Epithelial cell of prostate (primary cell): ENCODE measurements around the gene TLR6.
"Not testable (repeated sequence)": the region's sequence is repeated elsewhere in the genome, so short reads cannot be mapped to it uniquely, and the experiment has no call there.

ENCODE experiments used
- DNase-seq: peaks from one replicate; pipeline ENCODE4 v3.0.0-alpha.2; 2011; ENCODE audit warnings: low read depth, low spot score
- H3K27ac ChIP-seq: fragments of 450-650 bp; 2 replicates; pipeline ENCODE4 v1.5.1; 2017; ENCODE audit warnings: mild to moderate bottlenecking

Gene TLR6

DNA sequence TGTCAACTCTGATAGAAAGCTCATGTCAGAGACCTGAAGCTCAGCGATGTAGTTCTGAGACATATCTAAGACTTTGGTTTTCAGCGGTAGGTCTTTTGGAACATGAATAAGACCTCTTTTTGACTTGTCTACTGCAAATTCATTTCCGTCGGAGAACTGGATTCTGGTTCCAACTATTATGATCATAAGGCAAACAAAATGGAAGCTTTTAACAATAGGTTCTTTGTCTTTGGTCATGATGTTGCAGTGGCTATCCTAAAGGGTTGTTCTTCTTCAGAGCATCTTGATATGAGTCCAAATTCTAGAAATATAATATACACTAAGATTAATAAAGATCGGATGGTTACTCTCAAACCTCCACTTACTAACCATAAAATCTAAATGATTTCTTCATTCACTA lies 27.4 kb downstream of the TLR6 start:
- no peak for DNase-seq
- H3K27ac ChIP-seq = no peak overlapping the region

DNA sequence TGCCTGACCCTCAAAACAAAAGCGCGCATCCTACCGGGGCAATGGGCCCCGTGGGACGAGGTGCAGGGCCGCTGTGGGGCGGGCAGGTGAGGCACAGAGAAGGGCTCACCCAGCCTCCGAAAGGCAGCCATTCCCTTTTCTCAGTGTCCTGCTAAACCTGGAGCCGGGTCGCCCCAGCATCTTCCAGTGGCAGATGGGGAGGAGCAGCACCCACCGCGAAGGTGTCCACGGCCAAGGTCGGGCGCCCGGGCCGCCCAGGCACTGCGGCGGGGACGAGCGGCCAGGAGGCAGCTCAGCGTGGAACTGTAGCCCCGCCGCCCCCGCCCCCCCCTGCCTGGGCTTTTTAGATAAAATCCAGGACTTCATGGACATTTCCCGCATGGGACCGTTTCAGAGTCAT lies 32.9 kb downstream of the TLR6 start:
- no peak overlapping the region for H3K27ac ChIP-seq
- DNase-seq = no peak

DNA sequence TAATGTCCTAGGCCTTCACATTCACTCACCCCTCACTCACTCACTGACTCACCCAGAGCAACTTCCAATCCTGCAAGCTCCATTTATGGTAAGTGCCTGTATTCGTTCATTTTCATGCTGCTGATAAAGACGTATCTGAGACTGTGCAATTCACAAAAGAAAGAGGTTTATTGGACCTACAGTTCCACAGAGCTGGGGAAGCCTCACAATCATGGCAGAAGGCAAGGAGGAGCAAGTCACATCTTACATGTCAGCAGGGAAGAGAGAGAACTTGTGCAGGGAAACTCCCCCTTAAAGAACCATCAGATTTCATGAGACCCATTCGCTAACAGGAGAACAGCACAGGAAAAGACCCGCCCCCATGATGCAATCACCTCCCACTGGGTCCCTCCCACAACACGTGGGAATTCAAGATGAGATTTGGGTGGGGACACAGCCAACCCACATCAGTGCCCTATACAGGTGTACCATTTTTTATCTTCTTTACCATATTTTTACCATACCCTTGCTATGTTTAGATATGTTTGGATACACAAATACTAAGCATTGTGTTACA lies 33.8 kb downstream of the TLR6 start:
- H3K27ac ChIP-seq = no peak overlapping the region

DNA sequence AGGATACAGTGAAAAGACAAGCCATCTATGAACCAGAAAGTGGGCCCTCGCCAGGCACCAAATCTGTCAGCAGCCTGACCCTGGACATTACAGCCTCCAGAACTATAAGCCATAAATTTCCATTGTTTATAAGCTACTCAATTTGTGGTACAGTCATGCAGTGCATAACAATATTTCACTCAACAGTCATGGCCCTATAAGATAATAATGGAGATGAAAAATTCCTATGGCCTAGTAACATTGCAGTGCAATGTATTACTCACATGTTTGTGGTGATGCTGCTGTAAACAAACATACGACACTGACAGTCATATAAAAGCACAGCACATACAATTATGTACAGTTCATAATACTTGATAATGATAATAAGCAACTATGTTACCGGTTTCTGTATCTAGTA lies 34.9 kb downstream of the TLR6 start:
- no peak for DNase-seq
- no peak overlapping the region for H3K27ac ChIP-seq

More for the DNA sequence above, 33.8 kb downstream of the TLR6 start:
- DNase-seq = no peak

DNA sequence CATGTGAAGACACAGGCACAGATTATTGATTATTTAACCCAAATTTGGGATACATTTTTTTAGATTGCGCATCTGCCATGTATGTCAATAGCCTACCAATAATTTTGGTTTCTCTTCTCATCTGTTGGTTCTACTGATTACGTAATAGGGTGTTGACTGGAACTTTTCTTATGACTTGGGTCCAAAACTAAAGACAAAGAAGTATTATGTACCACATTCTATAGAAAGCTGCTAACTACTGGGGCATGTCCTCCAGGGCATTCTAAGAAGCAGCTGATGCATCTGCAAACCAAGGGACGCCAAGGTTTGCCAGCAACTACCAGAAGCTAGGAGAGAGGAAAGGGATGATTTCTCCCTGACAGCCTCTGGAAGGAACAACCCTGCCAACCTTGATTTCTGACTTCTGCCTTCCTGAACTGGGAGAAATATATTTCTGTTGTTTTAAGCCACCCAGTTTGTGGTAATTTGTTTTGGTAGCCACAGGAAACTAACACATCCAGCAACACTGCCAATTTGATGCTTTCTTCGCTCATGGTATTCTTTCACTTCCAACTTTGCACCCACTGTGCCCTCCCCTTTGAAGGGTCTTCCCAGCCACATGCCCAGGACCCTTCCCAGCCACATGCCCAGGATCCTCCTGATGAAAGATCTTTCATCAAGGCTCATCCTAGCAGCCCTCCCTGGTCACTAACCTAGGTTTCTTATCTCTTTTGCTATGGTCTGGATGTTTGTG lies 36.1 kb downstream of the TLR6 start:
- peak overlapping the region; percentile 56 for H3K27ac ChIP-seq
- DNase-seq = no peak

DNA sequence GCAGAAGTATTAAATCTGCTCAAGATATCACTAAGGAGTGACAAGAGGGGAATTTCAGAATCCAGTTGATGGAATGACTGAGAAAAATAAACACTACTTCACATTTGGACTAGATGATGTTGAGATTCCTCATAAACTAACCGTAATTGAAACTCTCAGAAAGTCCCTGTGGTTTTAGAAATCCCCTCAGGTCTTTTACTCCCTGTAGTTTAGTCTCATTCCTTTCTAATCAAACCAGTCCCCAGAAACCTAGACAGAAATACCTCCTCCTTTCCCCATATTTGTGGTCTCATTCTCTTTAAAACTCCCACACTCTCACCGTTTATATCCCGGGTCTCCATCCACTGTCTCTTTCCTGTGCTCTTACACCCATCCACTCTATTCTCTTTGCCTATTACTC lies 37.0 kb downstream of the TLR6 start:
- peak; percentile 39 for DNase-seq
- peak overlapping the region; percentile 56 for H3K27ac ChIP-seq

DNA sequence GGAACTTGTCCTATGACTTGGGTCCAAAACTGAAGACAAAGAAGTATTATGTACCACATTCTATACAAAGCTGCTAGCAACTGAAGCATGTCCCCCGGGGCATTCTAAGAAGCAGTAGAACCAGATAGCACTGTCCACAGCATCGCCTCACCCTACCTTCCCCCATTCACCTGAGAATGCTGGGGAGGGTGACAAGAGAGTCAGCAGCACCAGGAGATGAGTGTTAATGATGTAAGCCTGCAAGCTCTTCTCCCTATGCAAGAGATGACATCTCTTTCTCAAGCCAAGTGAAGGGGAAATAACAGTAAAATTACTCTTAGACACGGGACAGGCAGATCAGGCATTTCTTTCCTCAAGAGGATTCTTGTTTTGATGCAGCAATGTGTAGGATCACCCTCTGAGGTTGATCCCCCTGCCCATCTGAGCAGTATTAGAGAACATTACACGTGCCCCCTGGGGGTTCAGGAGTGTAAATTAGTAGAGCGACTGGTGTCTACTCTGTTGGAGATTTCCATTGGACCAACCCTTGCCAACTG lies 38.1 kb downstream of the TLR6 start:
- peak overlapping the region; percentile 56 for H3K27ac ChIP-seq
- peak; percentile 92 for DNase-seq

DNA sequence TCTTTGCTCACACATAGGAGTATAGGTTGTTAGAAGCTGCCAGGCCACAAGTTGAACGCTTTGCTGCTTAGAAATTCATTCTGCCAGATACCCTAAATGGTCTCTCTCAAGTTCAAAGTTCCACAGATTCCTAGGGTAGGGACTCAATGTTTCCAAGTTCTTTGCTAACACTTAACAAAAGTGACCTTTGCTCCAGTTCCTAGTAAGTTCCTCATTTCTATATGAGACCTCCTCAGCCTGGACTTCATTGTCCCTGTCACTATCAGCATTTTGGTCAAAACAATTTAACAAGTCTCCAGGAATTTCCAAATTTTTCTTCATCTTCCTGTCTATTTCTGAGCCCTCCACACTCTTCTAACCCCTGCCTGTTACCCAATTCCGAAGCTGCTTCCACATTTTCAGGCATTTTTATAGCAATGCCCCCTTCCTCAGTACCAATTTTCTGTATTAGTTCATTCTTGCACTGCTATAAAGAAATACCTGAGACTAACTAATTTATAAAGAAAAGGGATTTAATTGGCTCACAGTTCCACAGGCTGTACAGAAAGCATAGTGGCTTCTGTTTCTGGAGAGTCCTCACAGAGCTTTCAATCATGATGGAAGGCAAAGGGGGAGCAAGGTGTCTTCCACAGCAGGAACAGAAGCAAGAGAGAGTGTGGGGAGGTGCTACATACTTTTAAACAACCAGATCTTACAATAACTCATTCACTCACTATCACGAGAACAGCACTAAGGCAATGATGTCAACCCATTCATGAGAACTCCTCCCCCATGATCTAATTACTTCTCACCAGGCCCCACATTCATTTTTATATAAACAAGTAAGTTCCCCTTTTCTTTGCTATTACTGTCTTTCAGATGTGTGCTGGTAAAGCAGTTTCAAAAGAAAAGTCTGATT lies 40.5 kb downstream of the TLR6 start:
- peak overlapping the region; percentile 13 for H3K27ac ChIP-seq
- no peak for DNase-seq

DNA sequence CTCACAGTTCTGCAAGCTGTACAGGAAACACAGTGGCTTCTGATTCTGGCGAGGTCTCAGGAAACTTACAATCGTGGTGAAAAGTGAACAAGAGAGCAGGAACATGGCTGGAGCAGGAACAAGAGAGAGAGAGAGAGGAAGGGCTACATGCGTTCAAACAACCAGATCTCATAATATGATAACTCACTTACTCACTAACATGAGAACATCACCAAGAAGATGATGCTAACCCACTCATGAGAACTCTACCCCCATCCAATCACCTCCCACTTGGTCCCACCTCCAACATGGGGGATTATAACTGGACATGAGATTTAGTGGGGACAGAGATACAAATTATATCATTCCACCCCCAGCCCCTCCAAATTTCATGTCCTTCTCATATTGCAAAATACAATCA lies 42.2 kb downstream of the TLR6 start:
- H3K27ac ChIP-seq = no peak overlapping the region
- no peak for DNase-seq

DNA sequence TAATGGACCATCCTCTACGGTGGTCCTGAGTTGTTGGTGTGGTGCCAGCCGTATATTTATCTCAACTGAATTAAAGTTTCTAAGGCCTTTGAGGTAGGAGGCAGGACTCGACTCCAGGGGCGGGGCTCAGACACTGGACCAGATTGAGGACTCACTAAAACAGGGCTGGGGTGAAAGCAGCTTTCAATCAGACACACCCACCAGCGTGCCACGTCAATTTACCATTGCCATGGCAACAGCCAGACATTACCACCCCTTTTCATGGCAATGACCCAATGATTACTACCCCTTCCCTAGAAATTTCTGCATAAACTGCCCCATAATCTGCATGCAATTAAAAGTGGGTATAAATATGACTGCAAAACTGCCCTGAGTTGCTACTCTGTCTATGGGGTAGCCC lies 45.3 kb downstream of the TLR6 start:
- DNase-seq = no peak
- H3K27ac ChIP-seq = no peak overlapping the region

DNA sequence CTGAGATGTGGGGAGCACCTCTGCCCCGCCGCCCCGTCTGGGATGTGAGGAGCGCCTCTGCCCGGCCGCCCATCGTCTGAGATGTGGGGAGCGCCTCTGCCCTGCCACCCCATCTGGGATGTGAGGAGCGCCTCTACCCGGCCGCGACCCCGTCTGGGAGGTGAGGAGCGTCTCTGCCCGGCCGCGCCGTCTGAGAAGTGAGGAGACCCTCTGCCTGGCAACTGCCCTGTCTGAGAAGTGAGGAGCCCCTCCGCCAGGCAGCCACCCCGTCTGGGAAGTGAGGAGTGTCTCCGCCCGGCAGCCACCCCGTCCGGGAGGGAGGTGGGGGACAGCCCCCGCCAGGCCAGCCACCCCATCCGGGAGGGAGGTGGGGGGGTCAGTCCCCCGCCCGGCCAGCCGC lies 49.2 kb downstream of the TLR6 start:
- not testable (repeated sequence) for H3K27ac ChIP-seq, DNase-seq

DNA sequence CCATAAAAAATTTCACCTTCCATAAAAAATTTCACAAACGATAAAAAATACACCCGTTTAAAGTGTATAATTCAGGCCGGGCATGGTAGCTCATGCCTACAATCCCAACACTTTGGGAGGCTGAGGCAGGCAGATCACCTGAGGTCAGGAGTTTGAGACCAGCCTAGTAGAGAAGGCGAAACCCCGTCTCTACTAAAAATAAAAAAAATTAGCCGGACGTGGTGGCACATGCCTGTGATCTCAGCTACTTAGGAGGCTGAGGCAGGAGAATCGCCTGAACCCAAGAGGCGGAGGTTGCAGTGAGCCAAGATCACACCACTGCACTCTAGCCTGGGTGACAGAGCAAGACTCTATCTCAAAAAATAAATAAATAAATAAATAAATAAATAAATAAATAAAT lies 50.4 kb downstream of the TLR6 start:
- H3K27ac ChIP-seq, DNase-seq: not testable (repeated sequence)

DNA sequence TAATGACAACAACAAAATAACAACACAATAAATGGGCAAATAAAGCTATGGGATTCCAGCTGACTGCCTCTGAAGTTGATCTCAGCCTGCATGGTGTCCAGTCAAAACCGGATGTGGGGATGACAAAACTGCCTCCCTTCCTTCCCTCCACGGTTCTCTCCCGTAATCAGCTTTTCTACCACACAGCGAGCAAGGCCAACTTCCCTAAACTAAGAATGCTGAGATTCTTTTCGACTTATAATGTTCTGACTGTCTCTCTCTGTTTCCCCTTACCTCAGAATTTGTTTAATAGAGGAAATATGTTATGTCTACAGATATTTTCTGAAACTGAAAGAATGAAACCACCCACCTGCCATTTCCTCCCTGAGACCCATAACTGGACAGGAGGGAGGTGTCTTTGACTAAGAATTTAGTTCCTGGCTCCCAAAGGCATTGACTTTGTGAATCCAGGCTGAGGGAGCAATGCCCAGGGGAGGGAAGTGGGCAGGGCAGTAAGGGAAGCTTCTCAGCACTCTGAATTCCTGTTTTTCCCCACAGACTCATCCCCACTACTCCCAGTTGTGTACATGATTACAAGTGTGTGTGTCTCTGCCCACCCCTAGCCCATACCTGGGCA lies 51.0 kb downstream of the TLR6 start:
- no peak for DNase-seq
- peak overlapping the region; percentile 17 for H3K27ac ChIP-seq

DNA sequence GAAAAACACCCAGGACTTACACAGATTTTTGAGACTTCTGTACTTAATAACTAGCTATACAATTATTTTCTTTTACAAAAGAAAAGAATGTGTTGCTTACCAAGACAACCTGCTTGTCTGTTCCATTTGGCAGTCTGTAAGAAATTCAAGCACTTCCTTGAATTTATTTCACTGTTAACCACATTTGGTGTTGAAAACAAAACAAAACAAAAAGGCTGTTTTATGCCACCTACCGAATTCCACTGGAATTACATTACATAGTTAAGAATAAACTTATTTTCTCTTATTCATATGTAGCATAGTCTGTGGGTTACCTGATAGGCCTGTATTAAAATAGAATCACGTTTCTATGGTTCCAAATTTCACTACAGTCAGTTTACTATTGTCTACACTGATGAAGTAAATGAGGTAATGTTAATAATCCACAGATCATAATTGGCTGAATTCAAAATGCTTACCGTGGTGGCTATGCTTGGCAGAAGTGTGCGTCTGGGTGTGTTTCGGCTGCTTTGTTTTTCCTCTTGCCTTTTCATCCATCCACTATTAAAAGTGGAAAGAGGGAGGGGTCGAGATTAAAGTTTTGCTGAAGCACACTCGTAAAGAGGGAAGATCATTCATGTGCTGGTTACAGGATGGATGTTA lies 51.8 kb downstream of the TLR6 start, which contains the start of gene TLR1:
Gene TLR1 (minus strand): TSS at position 138 of the 642 bp plus-strand sequence. CDS start 5,960 bp downstream, outside the sequence.
- DNase-seq = no peak
- peak within 1 kb of the TSS; percentile 17 for H3K27ac ChIP-seq

DNA sequence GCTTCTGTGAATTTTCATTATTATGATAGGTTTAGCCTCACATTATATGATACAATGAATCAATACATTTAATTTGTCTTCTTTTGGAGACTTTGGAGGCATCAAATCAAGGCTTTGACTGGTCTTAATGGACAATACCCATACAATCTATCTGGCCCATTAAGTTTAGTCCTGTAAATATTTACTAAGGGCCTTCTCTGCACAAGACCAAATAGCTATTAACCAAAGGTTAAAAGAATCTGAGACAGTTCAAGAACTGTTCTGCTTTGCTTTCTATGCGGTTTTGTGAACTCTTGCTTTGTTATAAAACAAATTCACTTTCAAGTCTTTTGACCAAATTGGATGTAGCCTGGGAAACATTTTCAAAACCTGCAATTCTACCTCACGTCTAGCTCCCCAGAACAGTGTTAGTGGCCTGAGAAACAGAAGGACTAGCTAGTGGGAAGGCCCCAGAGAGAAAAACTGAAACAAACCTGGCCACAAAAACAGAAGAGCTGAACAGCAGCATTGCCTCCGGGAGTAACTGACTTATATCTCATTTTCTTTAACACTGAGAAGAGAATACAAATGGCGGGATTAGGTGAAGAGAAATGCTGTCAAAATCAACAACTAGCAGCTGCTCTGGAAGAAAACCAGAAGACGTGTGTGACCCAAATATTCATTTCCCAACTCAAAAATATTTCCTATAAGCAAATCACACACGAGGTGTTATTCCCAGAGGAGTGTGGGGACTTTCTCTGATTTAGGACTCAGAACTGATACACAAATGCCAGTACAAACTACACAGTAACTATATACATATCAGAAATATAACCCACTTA lies 52.6 kb downstream of the TLR6 start:
- peak overlapping the region; percentile 17 for H3K27ac ChIP-seq
- DNase-seq = no peak

DNA sequence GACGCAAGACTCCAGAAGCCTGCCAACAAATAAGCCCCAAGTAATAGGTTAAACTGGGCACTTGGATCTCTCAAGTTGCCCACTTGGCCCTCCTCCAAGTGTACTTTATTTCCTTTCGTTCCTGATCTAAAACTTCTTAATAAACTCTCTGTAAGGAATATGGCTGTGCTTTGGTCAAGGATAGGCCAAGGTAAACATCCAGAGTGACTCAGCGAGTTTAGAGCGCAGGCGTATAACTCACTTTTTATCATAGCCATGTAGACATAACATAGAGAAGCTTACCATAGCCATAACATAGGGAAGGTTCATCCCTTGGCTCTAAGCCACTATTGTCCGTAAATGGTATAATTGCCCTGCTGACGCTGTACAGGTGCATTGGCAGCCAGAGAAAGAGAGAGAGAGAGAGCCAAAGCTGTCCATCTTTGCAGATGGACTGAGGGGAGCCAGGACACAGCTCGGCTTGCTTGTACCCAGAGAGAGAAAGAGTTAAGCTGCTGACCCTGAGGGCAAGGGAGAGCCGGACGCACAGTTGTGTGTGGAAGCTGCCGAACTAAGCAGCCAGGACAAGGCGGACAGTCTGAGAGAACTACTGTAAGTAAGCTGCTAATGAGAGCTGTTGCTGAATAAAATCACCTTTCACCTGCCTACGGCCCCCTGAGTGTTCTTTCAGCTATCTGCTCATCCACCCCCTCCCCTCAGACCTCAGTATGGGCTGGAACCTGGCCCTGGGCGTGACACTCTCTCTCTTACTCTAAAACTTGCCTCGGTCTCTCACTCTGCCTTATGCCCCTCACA lies 53.9 kb downstream of the TLR6 start:
- no peak for DNase-seq
- no peak overlapping the region for H3K27ac ChIP-seq

DNA sequence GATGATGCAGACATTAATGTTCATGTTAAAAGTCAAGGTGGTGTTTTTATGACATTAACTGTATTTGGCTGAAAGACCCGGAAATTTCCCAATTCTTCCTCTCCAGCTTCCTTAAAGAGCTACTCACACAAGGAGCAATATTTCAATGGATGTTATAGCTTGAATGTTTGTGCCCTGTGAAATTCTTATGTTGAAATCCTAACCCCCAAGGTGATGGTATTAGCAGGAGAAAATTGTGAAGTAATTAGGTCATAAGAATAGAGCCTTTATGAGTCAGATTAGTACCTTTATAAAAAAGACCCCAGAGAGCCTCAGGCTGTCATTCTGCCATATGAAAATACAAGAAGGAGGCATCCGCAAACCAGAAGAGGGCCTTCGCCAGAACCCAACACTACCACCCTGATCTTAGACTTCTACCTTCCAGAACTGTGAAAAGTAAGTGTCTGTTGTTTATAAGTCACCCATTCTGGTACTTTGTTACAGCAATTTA lies 55.6 kb downstream of the TLR6 start:
- no peak overlapping the region for H3K27ac ChIP-seq
- DNase-seq = no peak

DNA sequence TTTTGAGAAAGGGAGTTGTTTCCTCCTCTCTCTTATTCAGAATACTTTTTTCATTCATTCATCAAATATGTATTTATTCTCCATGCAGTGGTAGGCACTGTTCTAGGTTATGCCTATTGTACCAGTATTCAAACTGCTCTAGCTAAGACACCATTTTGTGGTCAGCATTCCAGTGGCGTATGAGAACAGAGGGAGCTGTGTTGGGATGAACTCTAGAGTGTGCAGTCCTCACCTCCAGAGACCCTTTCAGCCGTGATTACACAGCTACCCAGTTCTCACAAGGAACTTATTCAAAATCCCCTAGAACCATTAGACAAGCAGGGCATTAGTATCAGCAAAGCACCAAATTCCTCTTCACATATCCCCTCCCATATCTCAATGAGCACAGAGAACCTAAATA lies 56.3 kb downstream of the TLR6 start:
- no peak for DNase-seq

More for the DNA sequence above, 56.3 kb downstream of the TLR6 start:
- H3K27ac ChIP-seq = no peak overlapping the region
